IMR-90 (cell line): ENCODE results near the gene EFHB.
"Not testable (repeated sequence)": the region's sequence is repeated elsewhere in the genome, so short reads cannot be mapped to it uniquely, and the experiment has no call there.

Source experiments
- BHLHE40 ChIP-seq: fragments of 150-350 bp; IDR thresholded peaks from 2 replicates; pipeline ENCODE4 v1.6.1; 2016; ENCODE audit warnings: mild to moderate bottlenecking, low read depth, low read length
- CEBPB ChIP-seq: IDR thresholded peaks from 2 replicates; pipeline ENCODE4 v1.6.1; 2012; ENCODE audit warnings: low read depth, low read length, improper control_type of control experiment
- CHD1 ChIP-seq: IDR thresholded peaks from 2 replicates; pipeline ENCODE4 v1.6.1; 2012; ENCODE audit warnings: low read depth, low read length, improper control_type of control experiment
- ELK1 ChIP-seq: fragments of 150-350 bp; IDR thresholded peaks from 2 replicates; pipeline ENCODE4 v1.6.1; 2016; ENCODE audit warnings: low read depth, mild to moderate bottlenecking, low read length, moderate library complexity, borderline replicate concordance
- FOS ChIP-seq: fragments of 150-350 bp; IDR thresholded peaks from 2 replicates; pipeline ENCODE4 v1.6.1; 2016; ENCODE audit warnings: low read depth, low read length
- MAFK ChIP-seq: IDR thresholded peaks from 2 replicates; pipeline ENCODE4 v1.6.1; 2012; ENCODE audit warnings: low read depth, low read length, improper control_type of control experiment
- MAZ ChIP-seq: IDR thresholded peaks from 2 replicates; pipeline ENCODE4 v1.6.1; 2012; ENCODE audit warnings: low read depth, mild to moderate bottlenecking, low read length, improper control_type of control experiment, moderate library complexity, borderline replicate concordance
- POLR2A ChIP-seq: IDR thresholded peaks from 2 replicates; pipeline ENCODE4 v1.6.1; 2012; ENCODE audit warnings: mild to moderate bottlenecking, low read depth, low read length
- RAD21 ChIP-seq: IDR thresholded peaks from 2 replicates; pipeline ENCODE4 v1.6.1; 2012; ENCODE audit warnings: low read length, improper control_type of control experiment
- RCOR1 ChIP-seq: IDR thresholded peaks from 2 replicates; pipeline ENCODE4 v1.6.1; 2012; ENCODE audit warnings: mild to moderate bottlenecking, low read length, improper control_type of control experiment; ENCODE audit not compliant: insufficient replicate concordance
- RFX5 ChIP-seq: IDR thresholded peaks from 2 replicates; pipeline ENCODE4 v1.8.0; 2012; ENCODE audit warnings: low read depth, mild to moderate bottlenecking, low read length, moderate library complexity
- SMC3 ChIP-seq: fragments of 150-350 bp; IDR thresholded peaks from 2 replicates; pipeline ENCODE4 v1.6.1; 2016; ENCODE audit warnings: low read depth, mild to moderate bottlenecking, antibody characterized with exemption, low read length, moderate library complexity
- TF ChIP-seq, protein P1 (sequence below): conservative IDR thresholded peaks from 2 replicates; pipeline ENCODE4 v1.5.1; 2012; ENCODE audit warnings: mild to moderate bottlenecking, low read depth, low read length, improper control_type of control experiment
- TF ChIP-seq, protein P2 (sequence below): fragments of 150-350 bp; IDR thresholded peaks from 2 replicates; pipeline ENCODE4 v1.6.1; 2017; ENCODE audit warnings: mild to moderate bottlenecking, antibody characterized with exemption, low read length, low read depth

- TF ChIP-seq, protein P1, sequence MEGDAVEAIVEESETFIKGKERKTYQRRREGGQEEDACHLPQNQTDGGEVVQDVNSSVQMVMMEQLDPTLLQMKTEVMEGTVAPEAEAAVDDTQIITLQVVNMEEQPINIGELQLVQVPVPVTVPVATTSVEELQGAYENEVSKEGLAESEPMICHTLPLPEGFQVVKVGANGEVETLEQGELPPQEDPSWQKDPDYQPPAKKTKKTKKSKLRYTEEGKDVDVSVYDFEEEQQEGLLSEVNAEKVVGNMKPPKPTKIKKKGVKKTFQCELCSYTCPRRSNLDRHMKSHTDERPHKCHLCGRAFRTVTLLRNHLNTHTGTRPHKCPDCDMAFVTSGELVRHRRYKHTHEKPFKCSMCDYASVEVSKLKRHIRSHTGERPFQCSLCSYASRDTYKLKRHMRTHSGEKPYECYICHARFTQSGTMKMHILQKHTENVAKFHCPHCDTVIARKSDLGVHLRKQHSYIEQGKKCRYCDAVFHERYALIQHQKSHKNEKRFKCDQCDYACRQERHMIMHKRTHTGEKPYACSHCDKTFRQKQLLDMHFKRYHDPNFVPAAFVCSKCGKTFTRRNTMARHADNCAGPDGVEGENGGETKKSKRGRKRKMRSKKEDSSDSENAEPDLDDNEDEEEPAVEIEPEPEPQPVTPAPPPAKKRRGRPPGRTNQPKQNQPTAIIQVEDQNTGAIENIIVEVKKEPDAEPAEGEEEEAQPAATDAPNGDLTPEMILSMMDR, result not testable (repeated sequence)
- TF ChIP-seq, protein P2, sequence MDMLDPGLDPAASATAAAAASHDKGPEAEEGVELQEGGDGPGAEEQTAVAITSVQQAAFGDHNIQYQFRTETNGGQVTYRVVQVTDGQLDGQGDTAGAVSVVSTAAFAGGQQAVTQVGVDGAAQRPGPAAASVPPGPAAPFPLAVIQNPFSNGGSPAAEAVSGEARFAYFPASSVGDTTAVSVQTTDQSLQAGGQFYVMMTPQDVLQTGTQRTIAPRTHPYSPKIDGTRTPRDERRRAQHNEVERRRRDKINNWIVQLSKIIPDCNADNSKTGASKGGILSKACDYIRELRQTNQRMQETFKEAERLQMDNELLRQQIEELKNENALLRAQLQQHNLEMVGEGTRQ, result not testable (repeated sequence)
- not testable (repeated sequence) for TF ChIP-seq MAZ, POLR2A, CEBPB, CHD1, RAD21, SMC3, ELK1, MAFK, RFX5, RCOR1, FOS, BHLHE40
These were observed 46.9 kb downstream of the EFHB start for GRCh38 chr3:19887122-19887521.
